ENCODE results near the gene NR2F1-AS1.

NR2F1-AS1 gene

GRCh38 chr5:93438124-93438523 lies 142.9 kb downstream of the NR2F1-AS1 start:
- DNase-seq: no peak
- no peaks in the 10 kb centered on the region for H3K27me3 ChIP-seq (ENCODE audit: insufficient read depth, low read depth, severe bottlenecking)

GRCh38 chr5:93436083-93436482 lies 144.9 kb downstream of the NR2F1-AS1 start:
- Histone ChIP-seq H3K27me3 (ENCODE audit: insufficient read depth, low read depth, severe bottlenecking) (no peaks in the 10 kb centered on the region), H3K27ac (no peak overlapping the region), H3K36me3 (no peaks in the 10 kb centered on the region), H3K9me3 (ENCODE audit: severe bottlenecking) (no peaks in the 10 kb centered on the region), H3K4me3 (ENCODE audit: low read depth, low read length) (no peak overlapping the region)
- DNase-seq: no peak
- TF ChIP-seq CTCF (IDR thresholded peaks at IDR 0.05; ENCODE audit: low read depth, low read length): no peak

More at GRCh38 chr5:93438124-93438523, 142.9 kb downstream of the NR2F1-AS1 start:
- Histone ChIP-seq H3K27ac (no peak overlapping the region), H3K9me3 (ENCODE audit: severe bottlenecking) (peaks cover 6% of the 10 kb centered on the region), H3K36me3 (no peaks in the 10 kb centered on the region), H3K4me3 (ENCODE audit: low read depth, low read length) (no peak overlapping the region)
- no peak for TF ChIP-seq CTCF (IDR thresholded peaks at IDR 0.05; ENCODE audit: low read depth, low read length)

GRCh38 chr5:93433422-93433821 lies 147.6 kb downstream of the NR2F1-AS1 start:
- TF ChIP-seq CTCF (IDR thresholded peaks at IDR 0.05; ENCODE audit: low read depth, low read length): no peak
- Histone ChIP-seq H3K27me3 (ENCODE audit: insufficient read depth, low read depth, severe bottlenecking) (no peaks in the 10 kb centered on the region), H3K27ac (no peak overlapping the region), H3K9me3 (ENCODE audit: severe bottlenecking) (no peaks in the 10 kb centered on the region), H3K36me3 (no peaks in the 10 kb centered on the region), H3K4me3 (ENCODE audit: low read depth, low read length) (no peak overlapping the region)
- no peak for DNase-seq

DNA sequence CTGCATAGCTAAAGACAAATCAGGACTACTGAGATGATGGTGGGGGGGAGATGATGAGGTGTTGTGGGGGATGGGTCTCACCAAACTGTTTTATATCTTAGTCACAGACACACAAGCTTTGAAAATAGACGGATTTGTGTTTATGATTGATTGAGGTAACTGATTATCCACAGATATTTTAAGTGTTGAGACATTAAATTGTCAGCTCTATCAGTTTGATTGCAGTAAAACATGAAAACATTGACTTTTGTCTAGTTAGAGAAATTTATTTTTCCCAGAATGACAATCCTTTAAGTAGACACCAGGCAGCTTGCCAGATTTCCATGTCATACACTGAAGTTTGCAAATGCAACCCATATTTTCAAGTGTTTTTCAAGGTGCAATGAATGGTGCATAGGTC lies 149.8 kb downstream of the NR2F1-AS1 start:
- TF ChIP-seq CTCF (IDR thresholded peaks at IDR 0.05; ENCODE audit: low read depth, low read length): no peak
- Histone ChIP-seq H3K4me3 (ENCODE audit: low read depth, low read length) (no peak overlapping the region), H3K27me3 (ENCODE audit: insufficient read depth, low read depth, severe bottlenecking) (no peaks in the 10 kb centered on the region), H3K36me3 (no peaks in the 10 kb centered on the region), H3K27ac (no peak overlapping the region), H3K9me3 (ENCODE audit: severe bottlenecking) (no peaks in the 10 kb centered on the region)
- DNase-seq: no peak

- H3K27ac ChIP-seq: no peak overlapping the region
- H3K36me3 ChIP-seq: no peaks in the 10 kb centered on the region
- TF ChIP-seq CTCF (IDR thresholded peaks at IDR 0.05; ENCODE audit: low read depth, low read length): no peak
- no peak for DNase-seq
- H3K9me3 ChIP-seq (ENCODE audit: severe bottlenecking): no peaks in the 10 kb centered on the region
- no peaks in the 10 kb centered on the region for H3K27me3 ChIP-seq (ENCODE audit: insufficient read depth, low read depth, severe bottlenecking)
- no peak overlapping the region for H3K4me3 ChIP-seq (ENCODE audit: low read depth, low read length)
Measured at GRCh38 chr5:93430673-93431199, 150.3 kb downstream of the NR2F1-AS1 start.

- H3K36me3 ChIP-seq: no peaks in the 10 kb centered on the region
- no peaks in the 10 kb centered on the region for H3K9me3 ChIP-seq (ENCODE audit: severe bottlenecking)
- no peak for TF ChIP-seq CTCF (IDR thresholded peaks at IDR 0.05; ENCODE audit: low read depth, low read length)
- H3K4me3 ChIP-seq (ENCODE audit: low read depth, low read length): no peak overlapping the region
- DNase-seq: no peak
- no peaks in the 10 kb centered on the region for H3K27me3 ChIP-seq (ENCODE audit: insufficient read depth, low read depth, severe bottlenecking)
- no peak overlapping the region for H3K27ac ChIP-seq
Measured at GRCh38 chr5:93430118-93430517, 150.9 kb downstream of the NR2F1-AS1 start.
